Omental fat pad (tissue), 4 donors: Measurements from ENCODE around the gene CGB3. TPM values are rescaled to one million over a fixed set of nuclear protein-coding genes. Genes with fewer than 3 reads are reported as not detected.

ENCODE experiments used
- ATAC-seq: fragments of 150-250 bp; one replicate; pipeline ENCODE4 v1.9.1; 2016; ENCODE audit warnings: mild to moderate bottlenecking, moderate library complexity; ENCODE audit not compliant: low FRiP score
- DNase-seq: peaks from one replicate; pipeline ENCODE4 v3.0.0-alpha.2; 2019; ENCODE audit warnings: low spot score
- total RNA-seq, 4 donors: library from RNA; depleted of rRNA; stranded (reverse); fragments of >200 nt; gene quantifications; one replicate each; pipeline ENCODE4 v1.1.0, GENCODE V29; 2016
- TF ChIP-seq, protein P1 (sequence below), 3 donors: fragments of 450-650 bp; IDR thresholded peaks; one replicate each; pipeline ENCODE4 v1.5.1; 2016 to 2017; ENCODE audit warnings: antibody characterized with exemption in 3 of 3, mild to moderate bottlenecking in 3 of 3, moderate library complexity in 2 of 3

CGB3 gene
- total RNA-seq, 4 donors from 2014 or later: not detected

DNA sequence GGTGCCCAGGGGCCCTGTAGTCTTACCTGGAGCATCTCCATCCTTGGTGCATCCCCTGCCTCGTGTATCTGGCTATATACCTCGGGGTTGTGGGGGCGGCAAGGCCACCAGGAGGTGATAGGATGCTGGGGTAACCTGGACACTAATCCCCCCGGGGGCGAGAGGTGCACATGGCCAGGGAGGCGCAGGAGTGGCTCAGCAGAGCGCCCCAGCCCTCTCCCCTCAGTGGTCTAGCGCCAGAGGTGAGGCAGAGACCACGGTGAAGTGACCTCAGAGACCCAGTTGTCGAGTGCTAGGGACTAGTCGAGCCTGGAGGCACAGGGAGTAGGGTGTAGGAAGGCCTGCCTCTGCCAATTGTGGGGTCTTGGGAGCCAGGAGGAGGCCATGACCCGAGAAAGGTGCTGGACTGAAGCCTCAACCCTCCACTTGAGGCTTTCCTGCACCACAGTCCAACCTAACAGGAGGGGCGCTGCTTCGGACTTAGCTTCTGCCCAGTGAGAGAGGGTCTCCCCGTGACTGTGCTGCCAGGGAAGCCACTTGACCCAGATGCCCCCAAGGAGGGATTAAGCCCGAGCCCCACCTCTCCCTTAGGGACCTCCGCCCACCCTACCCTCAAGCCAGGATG lies 7.0 kb downstream of the CGB3 start, which contains the start of gene LHB:
Gene LHB, minus strand, starts transcription at position 51 of the 625 bp plus-strand sequence. Its CDS starts 10 bp downstream, at position 41.
- TF ChIP-seq, protein P1, sequence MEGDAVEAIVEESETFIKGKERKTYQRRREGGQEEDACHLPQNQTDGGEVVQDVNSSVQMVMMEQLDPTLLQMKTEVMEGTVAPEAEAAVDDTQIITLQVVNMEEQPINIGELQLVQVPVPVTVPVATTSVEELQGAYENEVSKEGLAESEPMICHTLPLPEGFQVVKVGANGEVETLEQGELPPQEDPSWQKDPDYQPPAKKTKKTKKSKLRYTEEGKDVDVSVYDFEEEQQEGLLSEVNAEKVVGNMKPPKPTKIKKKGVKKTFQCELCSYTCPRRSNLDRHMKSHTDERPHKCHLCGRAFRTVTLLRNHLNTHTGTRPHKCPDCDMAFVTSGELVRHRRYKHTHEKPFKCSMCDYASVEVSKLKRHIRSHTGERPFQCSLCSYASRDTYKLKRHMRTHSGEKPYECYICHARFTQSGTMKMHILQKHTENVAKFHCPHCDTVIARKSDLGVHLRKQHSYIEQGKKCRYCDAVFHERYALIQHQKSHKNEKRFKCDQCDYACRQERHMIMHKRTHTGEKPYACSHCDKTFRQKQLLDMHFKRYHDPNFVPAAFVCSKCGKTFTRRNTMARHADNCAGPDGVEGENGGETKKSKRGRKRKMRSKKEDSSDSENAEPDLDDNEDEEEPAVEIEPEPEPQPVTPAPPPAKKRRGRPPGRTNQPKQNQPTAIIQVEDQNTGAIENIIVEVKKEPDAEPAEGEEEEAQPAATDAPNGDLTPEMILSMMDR (IDR thresholded peaks at IDR 0.05): no peak
- ATAC-seq (no peak), DNase-seq (no peak)

DNA sequence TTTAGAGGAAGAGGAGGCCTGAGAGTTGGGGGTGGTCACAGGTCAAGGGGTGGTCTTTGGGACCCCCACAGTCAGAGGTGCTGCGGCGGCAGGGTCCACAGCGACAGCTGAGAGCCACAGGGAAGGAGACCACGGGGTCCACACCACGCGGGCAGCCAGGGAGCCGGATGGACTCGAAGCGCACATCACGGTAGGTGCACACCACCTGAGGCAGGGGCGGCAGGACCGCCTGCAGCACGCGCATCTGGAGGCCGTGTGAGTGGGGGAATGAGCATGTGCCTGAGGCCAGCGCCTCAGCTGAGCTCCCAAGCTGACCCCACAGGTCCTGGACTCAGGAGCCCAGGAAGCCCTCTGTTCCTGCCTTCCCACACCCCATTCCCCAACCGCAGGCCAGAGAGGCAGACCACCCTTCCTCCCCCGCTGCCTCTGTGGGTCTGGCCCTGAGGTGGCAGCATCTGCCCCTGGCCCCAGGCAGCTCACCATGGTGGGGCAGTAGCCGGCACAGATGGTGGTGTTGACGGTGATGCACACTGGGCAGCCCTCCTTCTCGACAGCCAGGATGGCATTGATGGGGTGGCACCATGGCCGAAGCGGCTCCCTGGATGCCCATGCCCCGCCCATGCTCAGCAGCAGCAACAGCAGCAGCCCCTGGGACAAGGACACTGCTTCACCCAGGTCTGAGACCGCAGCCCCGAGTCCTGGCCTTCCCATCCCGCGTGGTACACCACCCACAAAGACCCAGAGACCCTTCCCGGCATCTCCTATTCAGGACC lies 7.9 kb downstream of the CGB3 start:
- TF ChIP-seq, protein P1 (IDR thresholded peaks at IDR 0.05): no peak
- DNase-seq (no peak), ATAC-seq (no peak)

DNA sequence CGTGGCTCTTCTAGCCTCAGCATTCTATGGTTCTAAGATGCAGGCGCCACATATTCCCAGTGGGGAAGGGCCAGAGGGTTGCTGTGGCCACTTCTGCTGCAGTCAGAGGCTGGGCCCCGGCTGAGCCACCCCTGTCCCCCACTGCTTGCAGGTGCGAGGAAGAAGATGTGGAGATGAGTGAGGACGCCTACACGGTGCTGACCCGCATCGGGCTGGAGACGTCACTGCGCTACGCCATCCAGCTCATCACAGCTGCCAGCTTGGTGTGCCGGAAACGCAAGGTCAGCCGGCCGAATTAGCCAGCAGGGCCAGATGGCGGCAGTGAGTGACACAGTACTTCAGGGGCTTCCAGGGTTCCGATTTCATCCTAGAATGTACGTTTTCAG lies 9.3 kb downstream of the CGB3 start:
- ATAC-seq (no peak), DNase-seq (no peak)
- TF ChIP-seq, protein P1 (IDR thresholded peaks at IDR 0.05): no peak

DNA sequence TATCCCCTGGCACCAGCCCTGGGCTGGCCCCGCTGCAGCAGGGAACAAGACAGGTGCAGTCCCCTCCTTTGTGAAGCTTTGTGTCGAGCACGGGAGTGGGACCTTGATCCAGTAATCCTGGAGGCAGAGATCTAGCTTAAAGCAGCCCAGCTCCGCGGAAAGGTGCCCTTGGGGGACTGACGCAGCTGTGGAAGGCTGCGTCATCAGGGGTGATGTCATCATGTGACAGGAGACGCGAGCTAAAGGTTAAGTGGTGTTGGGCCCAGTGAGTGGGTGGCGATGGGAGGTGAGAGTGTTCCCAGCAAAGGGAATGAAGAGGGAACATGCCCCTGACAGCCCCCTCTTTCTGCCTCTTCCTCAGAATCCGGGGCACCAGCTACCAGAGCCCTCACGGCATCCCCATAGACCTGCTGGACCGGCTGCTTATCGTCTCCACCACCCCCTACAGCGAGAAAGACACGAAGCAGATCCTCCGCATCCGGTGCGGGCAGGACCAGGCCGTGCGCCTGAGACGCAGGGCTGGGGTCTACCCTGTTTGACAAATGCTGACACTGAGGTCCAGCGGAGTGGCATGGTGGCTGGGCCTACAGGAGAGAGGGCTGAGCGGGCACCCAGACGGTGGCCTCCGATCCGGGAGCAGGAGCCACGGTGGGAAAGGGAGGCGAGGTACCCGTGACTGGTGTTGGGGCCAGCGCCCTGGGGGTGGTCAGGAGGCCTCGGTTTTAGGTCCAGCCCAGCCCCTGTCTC lies 9.8 kb downstream of the CGB3 start:
- TF ChIP-seq, protein P1 (IDR thresholded peaks at IDR 0.05): no peak
- DNase-seq (no peak), ATAC-seq (no peak)

DNA sequence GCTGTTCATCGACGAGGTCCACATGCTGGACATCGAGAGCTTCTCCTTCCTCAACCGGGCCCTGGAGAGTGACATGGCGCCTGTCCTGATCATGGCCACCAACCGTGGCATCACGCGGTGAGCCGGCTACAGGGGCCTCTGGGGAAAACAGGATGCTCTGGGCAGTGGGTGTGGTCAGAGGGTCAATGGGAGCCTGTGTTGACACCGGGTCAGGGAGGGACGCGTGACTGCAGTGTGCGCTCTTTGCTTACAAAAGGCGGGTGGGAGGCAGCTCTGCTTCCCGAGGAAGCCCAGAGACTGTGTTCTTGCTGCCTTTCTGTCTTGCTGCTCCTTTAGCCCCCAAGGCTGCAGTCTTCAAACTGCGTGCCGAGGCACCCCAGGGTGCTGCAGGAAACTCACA lies 12.9 kb downstream of the CGB3 start:
- no peak for ATAC-seq
- DNase-seq: no peak
- TF ChIP-seq, protein P1 (IDR thresholded peaks at IDR 0.05): no peak

DNA sequence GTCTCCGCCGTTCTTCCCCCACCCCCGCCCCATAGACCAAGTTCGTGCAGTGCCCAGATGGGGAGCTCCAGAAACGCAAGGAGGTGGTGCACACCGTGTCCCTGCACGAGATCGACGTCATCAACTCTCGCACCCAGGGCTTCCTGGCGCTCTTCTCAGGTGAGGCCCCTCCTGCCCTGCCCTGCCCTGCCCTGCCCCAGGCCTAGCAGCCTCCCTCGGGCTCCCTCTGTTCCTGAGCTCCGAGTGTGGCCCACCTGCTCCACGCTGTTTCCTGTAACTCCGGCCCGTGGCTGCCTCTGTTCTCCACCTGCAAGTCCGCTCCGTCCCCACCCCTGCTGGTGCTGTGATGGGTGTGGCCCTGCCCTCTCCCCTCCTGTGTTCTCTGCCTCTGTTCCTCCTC lies 13.7 kb downstream of the CGB3 start:
- TF ChIP-seq, protein P1 (IDR thresholded peaks at IDR 0.05): no peak
- ATAC-seq (no peak), DNase-seq (no peak)
